OCI-LY3 (cell line): ENCODE data around the gene EWSR1.

ENCODE experiments used
- H2AFZ ChIP-seq: fragments of 200-600, 300-600 bp; shearing (Covaris generic); 2 replicates; pipeline ENCODE4 v1.6.0; 2014; ENCODE audit warnings: antibody characterized with exemption, low read depth, low read length
- H3K27ac ChIP-seq: fragments of 200-600, 300-600 bp; sonication (generic); 2 replicates; pipeline ENCODE4 v1.5.1; 2014; ENCODE audit warnings: mild to moderate bottlenecking, low read length, moderate library complexity, mixed read lengths
- H3K27me3 ChIP-seq: fragments of 200-600, 300-600 bp; sonication (generic); 2 replicates; pipeline ENCODE4 v1.6.1; 2014; ENCODE audit warnings: low read depth, low read length, mixed read lengths
- H3K36me3 ChIP-seq: fragments of 200-600, 300-600 bp; sonication (generic); replicated peaks from 2 replicates; pipeline ENCODE3; 2014; ENCODE audit warnings: low read depth, low read length, mixed read lengths
- H3K4me1 ChIP-seq: fragments of 300-600, 200-600 bp; sonication (generic); 2 replicates; pipeline ENCODE4 v1.6.1; 2014; ENCODE audit warnings: low read length, mixed read lengths
- H3K4me2 ChIP-seq: fragments of 200-600, 300-600 bp; sonication (generic); 2 replicates; pipeline ENCODE4 v1.6.1; 2014; ENCODE audit warnings: low read length, mixed read lengths
- H3K4me3 ChIP-seq: fragments of 300-600, 200-600 bp; sonication (generic); 2 replicates; pipeline ENCODE4 v1.5.1; 2014; ENCODE audit warnings: antibody characterized with exemption, mild to moderate bottlenecking, low read length, moderate library complexity
- H3K79me2 ChIP-seq: fragments of 300-600, 200-600 bp; shearing (Covaris generic); 2 replicates; pipeline ENCODE4 v1.6.1; 2014; ENCODE audit warnings: mild to moderate bottlenecking, low read length, mixed read lengths
- H3K9ac ChIP-seq: fragments of 300-600, 200-600 bp; shearing (Covaris generic); 2 replicates; pipeline ENCODE4 v1.6.0; 2014; ENCODE audit warnings: mild to moderate bottlenecking, low read length, moderate library complexity
- H3K9me3 ChIP-seq: fragments of 200-600, 300-600 bp; shearing (Covaris generic); 2 replicates; pipeline ENCODE4 v1.6.1; 2014; ENCODE audit warnings: low read length, mixed read lengths; ENCODE audit not compliant: insufficient read depth
- H4K20me1 ChIP-seq: fragments of 200-600, 300-600 bp; sonication (generic); 2 replicates; pipeline ENCODE4 v1.6.1; 2016; ENCODE audit warnings: low read length, mixed read lengths; ENCODE audit not compliant: insufficient read depth
- EZH2phosphoT487 ChIP-seq: fragments of 200-600 bp; shearing (Covaris generic); IDR thresholded peaks from 2 replicates; pipeline ENCODE4 v1.6.1; 2018; ENCODE audit warnings: antibody characterized with exemption, mixed run types, low read depth
- TF ChIP-seq, protein P1 (sequence below): fragments of 200-600, 300-600 bp; sonication (generic); IDR thresholded peaks from 2 replicates; pipeline ENCODE4 v1.5.1; 2014; ENCODE audit warnings: antibody characterized with exemption, low read length, low read depth

The EWSR1 gene

DNA sequence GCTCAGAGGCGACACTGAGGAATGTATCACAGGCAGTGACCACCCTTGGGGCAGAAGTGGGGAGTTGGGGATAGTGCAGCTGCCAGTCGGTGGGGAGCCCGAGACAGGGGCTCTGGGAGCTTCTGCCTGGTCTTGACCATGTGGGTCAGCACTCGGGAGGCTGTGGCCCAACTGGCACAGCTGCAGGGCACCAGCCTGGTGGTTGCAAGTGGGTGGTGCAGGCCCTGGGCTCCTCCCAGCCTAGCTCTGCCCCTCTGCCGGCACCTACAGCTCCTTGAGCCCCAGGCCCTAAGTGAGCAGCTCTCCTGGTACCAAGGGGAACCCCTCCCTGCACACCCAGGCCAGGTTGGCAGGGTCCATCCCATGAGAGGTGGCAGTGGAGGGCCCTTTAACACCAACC is 60.0 kb downstream of the EWSR1 start:
- Histone ChIP-seq H3K36me3 (peaks cover 57% of the 10 kb centered on the region), H3K27ac (no peak overlapping the region), H4K20me1 (no peaks in the 10 kb centered on the region), H2AFZ (no peak overlapping the region), H3K4me2 (no peak overlapping the region), H3K4me3 (no peak overlapping the region), H3K4me1 (no peaks in the 10 kb centered on the region), H3K79me2 (no peaks in the 10 kb centered on the region), H3K9me3 (no peaks in the 10 kb centered on the region), H3K27me3 (no peaks in the 10 kb centered on the region), H3K9ac (no peak overlapping the region)
- TF ChIP-seq EZH2phosphoT487: no peak
- TF ChIP-seq, protein P1, sequence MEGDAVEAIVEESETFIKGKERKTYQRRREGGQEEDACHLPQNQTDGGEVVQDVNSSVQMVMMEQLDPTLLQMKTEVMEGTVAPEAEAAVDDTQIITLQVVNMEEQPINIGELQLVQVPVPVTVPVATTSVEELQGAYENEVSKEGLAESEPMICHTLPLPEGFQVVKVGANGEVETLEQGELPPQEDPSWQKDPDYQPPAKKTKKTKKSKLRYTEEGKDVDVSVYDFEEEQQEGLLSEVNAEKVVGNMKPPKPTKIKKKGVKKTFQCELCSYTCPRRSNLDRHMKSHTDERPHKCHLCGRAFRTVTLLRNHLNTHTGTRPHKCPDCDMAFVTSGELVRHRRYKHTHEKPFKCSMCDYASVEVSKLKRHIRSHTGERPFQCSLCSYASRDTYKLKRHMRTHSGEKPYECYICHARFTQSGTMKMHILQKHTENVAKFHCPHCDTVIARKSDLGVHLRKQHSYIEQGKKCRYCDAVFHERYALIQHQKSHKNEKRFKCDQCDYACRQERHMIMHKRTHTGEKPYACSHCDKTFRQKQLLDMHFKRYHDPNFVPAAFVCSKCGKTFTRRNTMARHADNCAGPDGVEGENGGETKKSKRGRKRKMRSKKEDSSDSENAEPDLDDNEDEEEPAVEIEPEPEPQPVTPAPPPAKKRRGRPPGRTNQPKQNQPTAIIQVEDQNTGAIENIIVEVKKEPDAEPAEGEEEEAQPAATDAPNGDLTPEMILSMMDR: no peak

DNA sequence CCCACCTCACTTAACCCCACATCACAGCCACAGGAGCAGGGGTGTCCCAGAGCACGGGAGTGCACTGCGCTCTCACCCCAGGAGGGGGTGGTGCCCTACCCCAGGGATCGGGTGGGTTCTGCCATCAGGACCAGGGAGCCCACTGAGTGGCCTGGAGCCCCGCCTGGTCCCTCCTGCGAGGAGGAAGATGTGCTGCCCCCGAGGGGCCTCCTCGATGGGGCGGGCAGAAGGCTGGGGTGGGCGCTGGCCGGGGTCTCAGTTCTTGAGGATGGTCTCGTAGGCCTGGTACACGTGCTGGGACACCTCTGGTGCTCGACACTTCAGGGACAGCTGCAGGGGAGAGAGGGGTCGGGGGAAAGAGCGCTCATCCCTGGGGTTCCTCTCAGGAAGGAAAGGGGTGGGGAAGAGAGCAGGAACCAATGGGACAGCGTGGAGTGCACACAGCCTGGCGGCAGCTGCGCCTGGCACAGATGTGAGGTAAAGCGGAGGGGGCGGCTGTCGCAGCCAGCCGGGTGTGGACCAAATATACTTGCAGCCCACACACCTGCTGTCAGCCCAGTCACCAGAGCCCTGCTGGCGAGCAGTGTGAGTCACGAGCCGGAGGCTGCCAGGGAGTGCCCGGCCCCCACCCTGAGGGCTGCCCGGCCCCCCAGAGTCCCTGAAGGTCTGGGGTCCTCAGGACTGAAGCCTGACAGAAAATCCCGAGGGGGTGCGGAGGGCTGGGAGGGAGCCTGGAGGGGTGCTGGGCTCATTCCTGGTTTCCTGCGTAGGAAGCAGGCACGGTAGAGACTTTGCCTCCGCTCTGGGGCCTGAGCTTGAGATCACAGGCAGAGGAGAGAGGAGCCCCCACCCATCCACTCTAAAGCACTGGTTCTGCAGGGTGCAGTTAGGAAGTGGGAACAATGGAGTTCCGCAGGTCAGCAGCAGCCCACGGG is 60.8 kb downstream of the EWSR1 start:
- no peak for TF ChIP-seq EZH2phosphoT487
- TF ChIP-seq, protein P1: no peak
- H3K27me3 ChIP-seq: no peaks in the 10 kb centered on the region
- H3K9ac ChIP-seq: no peak overlapping the region
- H3K4me3 ChIP-seq: no peak overlapping the region
- no peaks in the 10 kb centered on the region for H3K9me3 ChIP-seq
- no peak overlapping the region for H2AFZ ChIP-seq
- H3K4me1 ChIP-seq: no peaks in the 10 kb centered on the region
- H4K20me1 ChIP-seq: no peaks in the 10 kb centered on the region
- no peaks in the 10 kb centered on the region for H3K79me2 ChIP-seq
- H3K27ac ChIP-seq: no peak overlapping the region
- no peak overlapping the region for H3K4me2 ChIP-seq
- H3K36me3 ChIP-seq: peaks cover 57% of the 10 kb centered on the region

DNA sequence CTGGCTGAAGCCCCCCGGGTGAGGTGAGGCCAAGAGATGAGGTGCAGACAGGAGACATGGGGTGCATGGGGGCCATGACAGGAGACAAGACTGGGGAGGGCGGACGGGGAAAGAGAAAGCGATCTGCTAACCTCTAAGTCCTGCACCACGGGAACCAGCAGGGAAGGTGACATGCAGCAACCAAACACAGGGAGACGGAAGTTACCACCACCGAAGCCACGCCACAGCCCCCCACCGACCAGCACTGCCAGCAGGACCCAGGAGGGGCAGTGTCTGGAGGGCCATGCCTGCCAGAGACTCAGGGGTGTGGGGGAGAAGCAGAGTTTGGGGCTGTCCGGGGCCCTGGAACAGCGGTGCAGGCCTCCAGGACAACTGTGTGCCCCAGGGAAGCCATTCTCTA is 61.5 kb downstream of the EWSR1 start:
- Histone ChIP-seq H3K27me3 (no peaks in the 10 kb centered on the region), H2AFZ (no peak overlapping the region), H3K4me3 (no peak overlapping the region), H3K4me1 (no peaks in the 10 kb centered on the region), H3K4me2 (no peak overlapping the region), H3K9ac (no peak overlapping the region), H3K9me3 (no peaks in the 10 kb centered on the region), H3K27ac (no peak overlapping the region), H3K79me2 (no peaks in the 10 kb centered on the region), H3K36me3 (peaks cover 63% of the 10 kb centered on the region), H4K20me1 (no peaks in the 10 kb centered on the region)
- TF ChIP-seq, protein P1: no peak
- no peak for TF ChIP-seq EZH2phosphoT487

DNA sequence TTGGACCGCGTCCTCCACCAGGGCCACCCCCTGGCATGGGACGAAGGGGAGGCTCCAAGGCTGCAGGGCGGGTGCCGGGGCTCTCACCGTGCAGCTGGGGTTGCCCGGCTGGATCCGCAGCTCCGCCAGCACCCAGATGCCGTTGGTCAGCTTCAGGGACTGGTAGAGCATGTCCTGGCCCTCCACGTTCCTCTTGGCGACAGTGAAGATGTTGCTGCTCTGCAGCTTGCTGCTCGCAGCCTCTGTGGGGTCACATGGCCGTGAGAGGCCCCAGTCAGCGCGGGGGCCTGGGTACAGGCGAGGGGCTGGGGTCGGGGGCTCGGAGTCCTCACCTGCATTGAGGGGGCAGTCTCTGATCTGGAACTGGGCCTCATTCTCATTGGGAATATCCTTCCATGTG is 62.2 kb downstream of the EWSR1 start:
- H3K9ac ChIP-seq: no peak overlapping the region
- H4K20me1 ChIP-seq: no peaks in the 10 kb centered on the region
- H3K27ac ChIP-seq: no peak overlapping the region
- no peaks in the 10 kb centered on the region for H3K9me3 ChIP-seq
- H3K36me3 ChIP-seq: peaks cover 66% of the 10 kb centered on the region
- no peak overlapping the region for H3K4me2 ChIP-seq
- no peaks in the 10 kb centered on the region for H3K4me1 ChIP-seq
- TF ChIP-seq EZH2phosphoT487: no peak
- TF ChIP-seq, protein P1: no peak
- H3K4me3 ChIP-seq: no peak overlapping the region
- no peaks in the 10 kb centered on the region for H3K27me3 ChIP-seq
- H2AFZ ChIP-seq: no peak overlapping the region
- H3K79me2 ChIP-seq: no peaks in the 10 kb centered on the region
